Measurements from ENCODE around the gene EIF5A. TPM values are rescaled to one million over a fixed set of nuclear protein-coding genes. Genes with fewer than 3 reads are reported as not detected.

EIF5A gene
- total and polyA plus RNA-seq, 2 of the 8 experiments (the other 6 are each of a cell fraction or from before 2014, with no cell fraction given), result 717 to 1,172 TPM

GRCh38 chr17:7293159-7293558 is 14.3 kb upstream of the EIF5A start (continued):
- TF ChIP-seq ATF2 (IDR thresholded peaks at IDR 0.05; ENCODE audit: low read length), result no peak
- no peak for TF ChIP-seq SAP30 (IDR thresholded peaks at IDR 0.05; ENCODE audit: insufficient read depth, insufficient replicate concordance, low read length)
- TF ChIP-seq CTBP2 (IDR thresholded peaks at IDR 0.05; ENCODE audit: borderline replicate concordance, insufficient read depth, insufficient read length, low read length), result no peak

Data from H1 (cell line).